Endometrium (tissue), 2 donors: Measurements from ENCODE around the gene PDCD5.
"Not testable (repeated sequence)": the region's sequence is repeated elsewhere in the genome, so short reads cannot be mapped to it uniquely, and the experiment has no call there.

Experiments
- FAIRE-seq: peaks from 2 replicates; lab custom pipeline; 2012; peaks lifted over from hg19 to GRCh38; lab: Jason Lieb, UNC
- donor health status: control.
- donor health status: control.

PDCD5 gene, protein sequence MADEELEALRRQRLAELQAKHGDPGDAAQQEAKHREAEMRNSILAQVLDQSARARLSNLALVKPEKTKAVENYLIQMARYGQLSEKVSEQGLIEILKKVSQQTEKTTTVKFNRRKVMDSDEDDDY

DNA sequence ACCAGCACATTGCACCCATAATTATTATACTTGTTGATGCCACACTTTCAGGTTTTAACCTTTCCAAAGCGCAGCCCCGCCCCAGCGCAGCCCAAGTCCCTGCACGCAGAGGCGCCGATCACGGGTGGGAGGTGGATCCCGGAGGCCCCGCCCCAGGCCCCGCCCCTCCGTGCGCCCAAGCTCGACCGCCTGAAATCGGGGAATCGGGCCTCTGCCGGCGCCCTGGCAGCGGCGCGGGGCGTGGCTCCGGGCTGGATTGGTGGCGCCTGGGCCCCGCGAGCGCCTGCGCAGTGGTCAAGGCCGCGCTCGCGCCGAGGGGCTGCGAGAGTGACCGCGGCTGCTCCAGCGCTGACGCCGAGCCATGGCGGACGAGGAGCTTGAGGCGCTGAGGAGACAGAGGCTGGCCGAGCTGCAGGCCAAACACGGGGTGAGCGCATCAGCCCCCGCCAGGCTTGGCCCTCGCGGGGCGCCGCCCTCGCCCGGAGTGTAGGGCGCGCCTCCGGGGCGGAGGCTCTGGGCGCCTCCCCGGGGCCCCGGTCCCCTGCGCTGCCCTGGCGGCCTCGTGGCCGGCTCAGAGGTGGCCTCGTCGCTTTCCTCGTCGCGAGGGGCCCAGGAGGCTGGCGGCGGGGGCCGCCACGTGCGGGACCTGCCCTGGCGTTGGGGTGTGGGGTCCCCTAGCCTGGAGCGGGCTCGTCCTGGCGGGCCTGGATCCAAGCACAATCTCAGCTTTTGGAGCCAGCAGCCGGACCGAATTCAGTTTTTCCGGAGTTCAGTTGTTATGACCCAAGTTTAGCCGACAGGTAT is at the start of gene PDCD5:
PDCD5 (plus strand) TSS at position 290 of the 804 bp plus-strand sequence; CDS start at position 362, 72 bp downstream.
- no peak for FAIRE-seq

DNA sequence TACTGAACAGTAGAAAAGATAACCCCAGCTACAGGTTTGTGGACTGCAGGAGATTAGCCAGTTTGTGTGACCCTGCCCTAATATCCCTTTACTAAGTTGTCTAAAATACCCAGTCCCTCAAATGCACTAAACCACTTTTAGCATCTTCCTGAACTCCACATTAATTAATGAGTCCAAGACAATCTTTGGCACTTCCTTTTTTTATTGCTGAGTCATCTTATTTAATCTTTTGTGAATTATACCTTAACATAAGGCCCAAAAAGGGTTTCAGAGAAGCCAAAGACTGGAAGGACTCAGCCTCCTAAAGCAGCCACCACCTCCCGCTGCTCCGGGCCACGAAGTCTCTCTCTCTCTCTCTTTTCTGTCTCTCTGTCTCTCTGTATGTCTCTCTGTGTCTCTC is 48.8 kb upstream of the PDCD5 start:
- no peak for FAIRE-seq

DNA sequence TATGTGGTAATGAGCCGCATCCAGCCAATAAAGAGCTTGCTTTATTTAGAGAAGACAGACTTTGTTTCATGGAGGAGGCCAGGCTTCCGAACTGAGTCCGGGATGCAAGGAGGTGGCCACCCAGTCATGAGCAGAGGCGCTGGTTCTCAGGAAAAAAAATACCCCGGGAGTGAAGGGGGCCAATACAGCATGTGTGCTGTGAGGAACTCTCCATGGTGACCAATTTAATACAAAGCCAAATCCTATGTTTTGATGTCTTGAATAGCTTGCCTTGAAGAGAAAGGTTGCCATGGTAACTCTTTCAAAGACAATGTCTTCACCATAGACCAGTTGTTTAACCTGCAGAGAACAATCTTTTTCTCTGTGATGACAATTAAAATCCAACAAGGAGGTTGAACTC is 43.4 kb upstream of the PDCD5 start:
- no peak for FAIRE-seq

GRCh38 chr19:32539240-32539916 is 41.6 kb upstream of the PDCD5 start:
- no peak for FAIRE-seq

GRCh38 chr19:32540621-32541020 is 40.4 kb upstream of the PDCD5 start:
- no peak for FAIRE-seq

- FAIRE-seq: not testable (repeated sequence)
Measured at GRCh38 chr19:32541376-32541775, 39.6 kb upstream of the PDCD5 start.

DNA sequence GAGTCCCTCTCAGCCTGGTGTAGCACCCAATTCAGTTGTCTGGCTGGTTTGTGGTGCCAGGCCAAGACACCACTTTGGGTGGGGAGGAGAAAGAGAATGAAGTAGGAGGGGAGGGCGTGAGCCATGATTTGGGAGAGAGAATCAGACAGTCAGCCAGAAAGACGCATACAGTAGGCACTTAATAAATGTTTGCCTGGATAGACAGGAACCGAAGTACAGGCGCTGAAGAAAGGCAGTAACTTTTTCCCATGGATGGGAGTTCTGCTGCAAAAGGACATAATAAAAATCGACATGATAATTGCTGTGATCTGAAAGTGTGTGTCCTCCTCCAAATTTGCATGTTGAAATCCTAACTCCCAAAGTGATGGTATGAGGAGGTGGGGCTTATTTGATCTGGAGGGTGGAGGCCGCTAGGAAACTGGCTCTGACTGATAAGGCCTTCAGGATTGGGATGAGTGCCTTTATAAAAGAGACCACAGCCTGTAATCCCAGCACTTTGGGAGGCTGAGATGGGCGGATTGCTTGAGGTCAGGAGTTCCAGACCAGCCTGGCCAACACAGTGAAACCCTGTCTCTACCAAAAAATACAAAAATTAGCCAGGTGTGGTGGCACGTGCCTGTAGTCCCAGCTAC is 38.4 kb upstream of the PDCD5 start:
- FAIRE-seq: no peak

DNA sequence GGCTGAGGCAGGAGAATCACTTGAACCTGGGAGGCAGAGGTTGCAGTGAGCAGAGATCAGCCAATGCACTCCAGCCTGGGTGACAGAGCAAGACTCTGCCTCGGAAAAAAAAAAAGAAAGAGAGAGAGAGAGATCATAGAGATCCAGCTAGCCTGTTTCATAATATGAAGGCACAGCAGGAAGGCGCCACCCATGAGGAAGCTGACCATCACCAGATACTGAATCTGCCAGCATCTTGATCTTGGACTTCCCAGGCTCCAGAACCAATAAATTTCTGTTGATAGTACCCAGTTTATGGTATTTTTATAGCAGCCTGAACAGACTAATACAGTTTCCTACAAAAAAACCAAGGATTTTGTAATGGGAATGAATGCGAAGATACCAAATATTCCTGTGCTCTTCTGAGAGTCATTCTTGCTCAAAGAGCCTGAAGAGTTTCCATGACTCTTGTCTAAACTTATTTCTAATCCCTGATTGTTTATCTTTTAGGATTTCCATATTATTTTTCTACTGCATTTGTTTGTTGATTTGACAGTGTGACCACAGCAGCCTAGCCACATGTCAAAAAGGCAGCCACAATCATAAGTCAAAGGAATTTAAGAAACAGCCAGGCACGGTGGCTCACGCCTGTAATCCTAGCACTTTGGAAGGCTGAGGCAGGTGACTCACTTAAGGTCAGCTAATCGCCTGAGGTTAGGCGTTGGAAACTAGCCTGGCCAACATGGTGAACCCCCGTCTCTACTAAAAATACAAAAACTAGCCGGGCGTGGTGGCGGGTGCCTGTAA is 37.7 kb upstream of the PDCD5 start:
- no peak for FAIRE-seq

DNA sequence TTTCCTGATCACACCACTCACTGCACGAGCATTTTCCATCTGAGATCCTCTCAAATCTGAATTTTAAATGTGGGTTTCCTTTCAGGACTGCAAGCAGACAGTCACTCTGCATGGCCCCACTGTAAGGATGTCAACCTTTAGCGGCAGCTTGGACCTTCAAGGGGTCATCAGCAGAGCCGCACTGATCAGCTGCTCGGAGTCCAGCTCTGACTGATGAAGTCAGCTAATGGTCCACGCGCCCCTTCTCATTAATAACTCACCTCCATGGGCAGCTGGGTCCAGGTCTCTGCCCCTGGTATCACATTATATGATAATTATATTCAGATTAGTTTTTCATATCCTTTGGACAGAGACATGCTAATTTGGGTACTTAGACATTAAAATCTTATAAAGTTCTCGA is 36.1 kb upstream of the PDCD5 start:
- no peak for FAIRE-seq

DNA sequence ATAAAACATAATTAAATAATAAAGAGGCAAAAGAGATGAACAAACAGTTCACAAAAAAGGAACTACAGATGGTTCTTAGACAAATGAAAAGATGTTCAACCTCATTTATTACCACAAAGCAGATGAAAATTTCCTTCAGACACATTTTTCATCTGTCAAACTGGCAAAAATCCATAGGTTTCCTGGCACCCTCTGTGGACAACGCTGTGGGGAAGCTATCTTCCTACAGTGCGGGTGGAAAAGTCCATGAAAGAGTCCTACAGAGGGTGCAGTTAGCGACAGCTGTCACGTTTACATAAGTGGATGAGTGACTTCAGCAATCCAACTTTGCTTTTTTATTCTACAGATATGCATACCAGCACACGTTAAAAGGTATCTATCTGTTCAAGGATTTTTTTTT is 30.3 kb upstream of the PDCD5 start:
- FAIRE-seq: no peak

DNA sequence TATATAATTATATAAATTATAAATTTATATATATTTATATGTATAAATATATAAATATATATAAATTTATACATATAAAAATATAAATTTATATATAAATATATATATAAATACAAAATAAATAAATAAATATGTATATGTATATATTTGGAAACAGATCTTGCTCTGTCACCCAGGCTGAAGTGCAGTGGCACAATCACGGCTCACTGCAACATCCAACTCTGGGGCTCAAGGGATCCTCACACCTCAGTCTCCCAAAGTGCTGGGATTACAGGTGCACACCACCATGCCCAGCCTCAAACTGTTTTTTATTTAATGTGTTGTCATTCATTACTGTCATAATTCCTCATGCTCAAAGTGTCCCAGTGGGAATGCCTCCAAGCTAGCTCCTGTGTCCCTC is 25.2 kb upstream of the PDCD5 start:
- no peak for FAIRE-seq

DNA sequence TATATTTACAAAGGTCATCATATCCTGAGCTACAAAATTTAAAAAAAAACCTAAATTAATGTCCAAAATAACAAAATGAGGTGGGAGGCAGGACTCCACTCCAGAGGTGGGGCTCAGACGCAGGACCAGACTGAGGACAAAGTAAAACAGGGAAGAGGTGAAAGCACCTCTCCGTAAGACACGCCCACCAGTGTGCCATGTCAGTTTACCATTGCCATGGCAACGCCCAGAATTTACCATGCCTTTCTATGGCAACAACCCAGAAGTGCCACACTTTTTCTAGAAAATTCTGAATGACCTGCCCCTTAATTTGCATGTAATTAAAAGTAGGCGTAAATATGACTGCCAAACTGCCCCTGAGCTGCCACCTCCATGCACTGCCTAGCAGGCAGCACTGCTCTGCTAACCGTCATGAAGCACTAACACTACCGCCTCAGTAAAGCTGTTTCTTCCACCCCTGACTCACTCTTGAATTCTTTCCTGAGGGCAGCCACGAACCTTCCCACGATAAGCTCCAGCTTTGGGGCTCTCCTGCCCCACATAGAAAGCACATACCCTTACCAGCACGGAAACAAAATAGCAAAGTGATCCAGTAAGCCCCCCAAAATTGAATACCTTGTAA is 22.3 kb upstream of the PDCD5 start:
- FAIRE-seq: no peak

DNA sequence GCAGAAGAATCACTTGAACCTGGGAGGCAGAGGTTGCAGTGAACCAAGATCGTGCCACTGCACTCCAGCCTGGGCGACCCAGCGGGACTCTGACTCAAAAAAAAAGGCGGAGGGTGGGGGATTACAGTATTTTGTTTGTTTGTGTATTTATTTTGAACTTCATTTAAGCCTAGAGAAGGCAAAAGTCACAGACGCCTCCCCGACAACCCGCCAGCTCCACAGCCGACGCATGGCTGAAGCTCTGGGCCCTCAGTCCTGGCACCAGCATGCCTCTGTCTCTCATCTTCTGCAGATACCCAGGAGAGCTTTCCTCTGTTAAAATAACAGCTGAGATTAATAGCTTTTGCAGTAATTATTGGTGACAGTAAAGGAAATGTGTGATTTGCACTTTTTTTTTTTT is 17.2 kb upstream of the PDCD5 start:
- FAIRE-seq: no peak

- FAIRE-seq: no peak
Measured at GRCh38 chr19:32566246-32566830, 14.7 kb upstream of the PDCD5 start.

- no peak for FAIRE-seq
Measured at GRCh38 chr19:32567486-32567885, 13.5 kb upstream of the PDCD5 start.

DNA sequence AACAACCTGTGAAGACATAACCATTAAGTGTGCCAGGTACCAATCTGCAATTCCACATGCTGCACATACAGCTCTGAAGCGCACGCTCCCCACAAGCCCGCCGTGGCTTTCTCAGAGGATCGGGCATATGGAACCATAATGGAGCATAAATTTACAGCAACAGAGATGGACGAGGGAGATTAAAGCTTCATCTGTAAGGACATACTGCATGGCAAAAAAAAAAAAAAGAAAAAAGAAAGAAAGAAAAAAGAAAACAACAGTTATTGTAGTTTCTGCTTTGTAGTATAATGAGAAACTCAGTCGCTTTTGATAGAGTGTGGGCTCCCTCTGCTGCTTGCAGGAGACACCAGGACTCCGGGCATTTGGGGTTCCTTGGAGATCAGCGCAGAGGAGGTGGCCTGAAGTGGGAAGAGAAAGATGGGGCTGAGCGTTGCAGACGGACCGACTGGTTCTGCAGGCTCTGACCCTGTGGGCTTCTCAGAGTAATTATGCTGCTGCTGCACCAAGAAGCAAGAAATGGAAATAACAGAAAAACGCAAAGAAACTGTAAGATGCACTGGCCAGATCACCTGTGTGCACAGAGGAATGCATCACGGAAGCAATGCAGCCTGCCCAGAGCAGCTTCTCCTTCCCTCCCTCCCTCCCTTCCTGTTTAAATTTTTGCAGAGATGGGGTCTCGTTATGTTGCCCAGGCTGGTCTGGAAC is 10.8 kb upstream of the PDCD5 start:
- FAIRE-seq: no peak

GRCh38 chr19:32571471-32572075 is 9.4 kb upstream of the PDCD5 start:
- FAIRE-seq: not testable (repeated sequence)

DNA sequence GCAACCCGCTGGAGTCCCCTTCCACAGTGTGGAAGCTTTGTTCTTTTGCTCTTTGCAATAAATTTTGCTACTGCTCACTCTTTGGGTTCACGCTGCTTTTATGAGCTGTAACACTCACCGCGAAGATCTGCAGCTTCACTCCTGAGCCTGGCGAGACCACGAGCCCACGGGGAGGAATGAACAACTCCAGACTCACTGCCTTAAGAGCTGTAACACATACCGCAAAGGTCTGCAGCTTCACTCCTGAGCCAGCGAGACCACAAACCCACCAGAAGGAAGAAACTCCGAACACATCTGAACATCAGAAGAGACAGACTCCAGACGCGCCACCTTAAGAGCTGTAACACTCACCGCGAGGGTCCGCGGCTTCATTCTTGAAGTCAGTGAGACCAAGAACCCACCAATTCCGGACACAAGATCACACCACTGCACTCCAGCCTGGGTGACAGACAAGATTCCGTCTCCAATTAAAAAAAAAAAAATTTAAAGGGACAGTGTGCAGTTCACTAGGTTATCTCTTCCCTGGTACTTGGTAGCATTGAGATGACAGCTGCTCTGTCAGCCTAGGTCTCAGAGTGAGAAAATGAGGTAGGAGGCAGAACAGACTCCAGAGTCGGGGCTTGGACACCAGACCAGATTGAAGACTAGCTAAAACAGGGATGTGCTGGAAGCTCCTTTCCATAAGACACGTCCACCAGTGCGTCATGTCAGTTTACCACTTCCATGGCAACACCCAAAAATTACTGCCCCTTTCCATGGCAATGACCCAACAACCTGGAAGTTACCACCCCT is 8.1 kb upstream of the PDCD5 start:
- not testable (repeated sequence) for FAIRE-seq

- no peak for FAIRE-seq
Measured at GRCh38 chr19:32573492-32573794, 7.5 kb upstream of the PDCD5 start.

GRCh38 chr19:32576790-32577189 is 4.2 kb upstream of the PDCD5 start:
- FAIRE-seq: no peak
